Measurements from ENCODE around the gene TAPBPL. TPM values are rescaled to one million over a fixed set of nuclear protein-coding genes. Genes with fewer than 3 reads are reported as not detected.

The TAPBPL gene
- total and polyA plus RNA-seq, 2 of the 13 experiments (the other 11 are each of a cell fraction or from before 2014, with no cell fraction given) = 10.0 to 14.5 TPM

DNA sequence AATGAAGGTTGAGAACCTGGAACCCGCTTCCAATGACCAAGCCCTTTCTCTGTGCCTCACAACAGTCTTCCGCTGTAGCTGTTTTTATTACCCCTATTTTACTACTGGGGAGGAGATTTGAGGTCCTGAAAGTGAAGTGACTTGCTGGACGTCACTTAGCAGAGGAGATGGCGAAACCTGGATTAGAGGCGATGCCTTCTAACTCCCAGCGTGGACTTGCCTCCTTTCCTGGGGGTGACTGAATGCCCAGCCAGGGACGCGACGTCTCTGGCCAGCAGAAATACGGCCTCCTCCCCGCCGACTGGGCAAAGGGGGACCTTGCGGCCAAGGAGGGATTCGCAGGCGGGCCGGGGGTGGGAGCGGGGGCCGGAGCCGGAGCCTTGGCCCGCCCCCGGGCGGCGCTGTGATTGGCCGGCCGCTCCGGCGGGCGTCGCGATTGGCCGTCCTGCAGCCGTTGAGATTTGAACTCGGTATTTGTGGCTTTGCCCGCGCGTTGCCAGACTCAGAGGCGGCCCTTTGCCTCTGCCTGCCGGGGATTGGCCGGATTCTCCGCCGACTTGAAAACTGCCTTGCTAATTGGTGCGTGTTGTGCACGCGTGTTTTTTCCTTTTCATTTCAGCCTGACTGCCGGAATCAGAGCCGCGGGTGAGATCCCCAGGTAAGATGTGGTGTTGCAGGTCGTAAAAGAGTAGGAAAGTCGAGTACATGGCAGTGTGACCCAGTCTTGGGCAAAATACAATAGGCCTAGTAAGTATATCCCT is 41.8 kb downstream of the TAPBPL start, which contains the start of gene NCAPD2 (continued):
- TF ChIP-seq, protein P1, sequence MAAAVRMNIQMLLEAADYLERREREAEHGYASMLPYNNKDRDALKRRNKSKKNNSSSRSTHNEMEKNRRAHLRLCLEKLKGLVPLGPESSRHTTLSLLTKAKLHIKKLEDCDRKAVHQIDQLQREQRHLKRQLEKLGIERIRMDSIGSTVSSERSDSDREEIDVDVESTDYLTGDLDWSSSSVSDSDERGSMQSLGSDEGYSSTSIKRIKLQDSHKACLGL (CRISPR knock-in tag; IDR thresholded peaks at IDR 0.05) = no peak; the same call in 1 of the 2 replicates
- no peak for TF ChIP-seq SCMH1 (CRISPR knock-in tag; IDR thresholded peaks at IDR 0.05; ENCODE audit: borderline replicate concordance)
- TF ChIP-seq, protein P2, sequence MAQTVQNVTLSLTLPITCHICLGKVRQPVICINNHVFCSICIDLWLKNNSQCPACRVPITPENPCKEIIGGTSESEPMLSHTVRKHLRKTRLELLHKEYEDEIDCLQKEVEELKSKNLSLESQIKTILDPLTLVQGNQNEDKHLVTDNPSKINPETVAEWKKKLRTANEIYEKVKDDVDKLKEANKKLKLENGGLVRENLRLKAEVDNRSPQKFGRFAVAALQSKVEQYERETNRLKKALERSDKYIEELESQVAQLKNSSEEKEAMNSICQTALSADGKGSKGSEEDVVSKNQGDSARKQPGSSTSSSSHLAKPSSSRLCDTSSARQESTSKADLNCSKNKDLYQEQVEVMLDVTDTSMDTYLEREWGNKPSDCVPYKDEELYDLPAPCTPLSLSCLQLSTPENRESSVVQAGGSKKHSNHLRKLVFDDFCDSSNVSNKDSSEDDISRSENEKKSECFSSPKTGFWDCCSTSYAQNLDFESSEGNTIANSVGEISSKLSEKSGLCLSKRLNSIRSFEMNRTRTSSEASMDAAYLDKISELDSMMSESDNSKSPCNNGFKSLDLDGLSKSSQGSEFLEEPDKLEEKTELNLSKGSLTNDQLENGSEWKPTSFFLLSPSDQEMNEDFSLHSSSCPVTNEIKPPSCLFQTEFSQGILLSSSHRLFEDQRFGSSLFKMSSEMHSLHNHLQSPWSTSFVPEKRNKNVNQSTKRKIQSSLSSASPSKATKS (CRISPR knock-in tag; IDR thresholded peaks at IDR 0.05) = no peak
- no peak; the same call in 1 of the 2 replicates for TF ChIP-seq ZNF143 (CRISPR knock-in tag; IDR thresholded peaks at IDR 0.05)
- no peak for TF ChIP-seq CC2D1A (CRISPR knock-in tag; IDR thresholded peaks at IDR 0.05)
- no peak for TF ChIP-seq RBM22 (optimal IDR thresholded peaks at IDR 0.05; ENCODE audit: low read length)
- no peak for TF ChIP-seq NCOA5 (CRISPR knock-in tag; IDR thresholded peaks at IDR 0.05)
- 0 out of 2 replicates have a peak, but pooled peaks have one; percentile 43 for TF ChIP-seq RBAK (CRISPR knock-in tag; IDR thresholded peaks at IDR 0.05)
- no peak for TF ChIP-seq MATR3 (CRISPR knock-in tag; IDR thresholded peaks at IDR 0.05)
- TF ChIP-seq NRL (CRISPR knock-in tag; IDR thresholded peaks at IDR 0.05; ENCODE audit: borderline replicate concordance) = no peak
- no peak for TF ChIP-seq MED8 (CRISPR knock-in tag; IDR thresholded peaks at IDR 0.05; ENCODE audit: insufficient replicate concordance)
- TF ChIP-seq, protein P3, sequence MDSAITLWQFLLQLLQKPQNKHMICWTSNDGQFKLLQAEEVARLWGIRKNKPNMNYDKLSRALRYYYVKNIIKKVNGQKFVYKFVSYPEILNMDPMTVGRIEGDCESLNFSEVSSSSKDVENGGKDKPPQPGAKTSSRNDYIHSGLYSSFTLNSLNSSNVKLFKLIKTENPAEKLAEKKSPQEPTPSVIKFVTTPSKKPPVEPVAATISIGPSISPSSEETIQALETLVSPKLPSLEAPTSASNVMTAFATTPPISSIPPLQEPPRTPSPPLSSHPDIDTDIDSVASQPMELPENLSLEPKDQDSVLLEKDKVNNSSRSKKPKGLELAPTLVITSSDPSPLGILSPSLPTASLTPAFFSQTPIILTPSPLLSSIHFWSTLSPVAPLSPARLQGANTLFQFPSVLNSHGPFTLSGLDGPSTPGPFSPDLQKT (CRISPR knock-in tag; IDR thresholded peaks at IDR 0.05; ENCODE audit: borderline replicate concordance) = no peak
- TF ChIP-seq ZNF816 (CRISPR knock-in tag; IDR thresholded peaks at IDR 0.05; ENCODE audit: borderline replicate concordance) = peak; percentile 14; the same call in 1 of the 2 replicates
- TF ChIP-seq, protein P4, sequence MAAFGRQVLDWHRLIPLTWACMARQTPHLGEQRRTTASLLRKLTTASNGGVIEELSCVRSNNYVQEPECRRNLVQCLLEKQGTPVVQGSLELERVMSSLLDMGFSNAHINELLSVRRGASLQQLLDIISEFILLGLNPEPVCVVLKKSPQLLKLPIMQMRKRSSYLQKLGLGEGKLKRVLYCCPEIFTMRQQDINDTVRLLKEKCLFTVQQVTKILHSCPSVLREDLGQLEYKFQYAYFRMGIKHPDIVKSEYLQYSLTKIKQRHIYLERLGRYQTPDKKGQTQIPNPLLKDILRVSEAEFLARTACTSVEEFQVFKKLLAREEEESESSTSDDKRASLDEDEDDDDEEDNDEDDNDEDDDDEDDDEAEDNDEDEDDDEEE (CRISPR knock-in tag; IDR thresholded peaks at IDR 0.05) = no peak
- TF ChIP-seq, protein P5, sequence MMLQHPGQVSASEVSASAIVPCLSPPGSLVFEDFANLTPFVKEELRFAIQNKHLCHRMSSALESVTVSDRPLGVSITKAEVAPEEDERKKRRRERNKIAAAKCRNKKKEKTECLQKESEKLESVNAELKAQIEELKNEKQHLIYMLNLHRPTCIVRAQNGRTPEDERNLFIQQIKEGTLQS (CRISPR knock-in tag; IDR thresholded peaks at IDR 0.05) = no peak
- no peak for TF ChIP-seq IRX3 (CRISPR knock-in tag; IDR thresholded peaks at IDR 0.05; ENCODE audit: borderline replicate concordance, low read depth)
- TF ChIP-seq, protein P6, sequence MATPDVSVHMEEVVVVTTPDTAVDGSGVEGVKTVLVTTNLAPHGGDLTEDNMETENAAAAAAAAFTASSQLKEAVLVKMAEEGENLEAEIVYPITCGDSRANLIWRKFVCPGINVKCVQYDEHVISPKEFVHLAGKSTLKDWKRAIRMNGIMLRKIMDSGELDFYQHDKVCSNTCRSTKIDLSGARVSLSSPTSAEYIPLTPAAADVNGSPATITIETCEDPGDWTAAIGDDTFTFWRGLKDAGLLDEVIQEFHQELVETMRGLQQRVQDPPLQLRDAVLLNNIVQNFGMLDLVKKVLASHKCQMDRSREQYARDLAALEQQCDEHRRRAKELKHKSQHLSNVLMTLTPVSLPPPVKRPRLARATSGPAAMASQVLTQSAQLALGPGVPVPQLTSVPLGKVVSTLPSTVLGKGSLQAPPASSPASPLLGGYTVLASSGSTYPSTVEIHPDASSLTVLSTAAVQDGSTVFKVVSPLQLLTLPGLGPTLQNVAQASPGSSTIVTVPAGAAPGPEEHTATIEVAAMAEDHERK (CRISPR knock-in tag; IDR thresholded peaks at IDR 0.05; ENCODE audit: low read depth) = no peak
- TF ChIP-seq PLRG1 (conservative IDR thresholded peaks at IDR 0.05) = no peak
- TF ChIP-seq, protein P7, sequence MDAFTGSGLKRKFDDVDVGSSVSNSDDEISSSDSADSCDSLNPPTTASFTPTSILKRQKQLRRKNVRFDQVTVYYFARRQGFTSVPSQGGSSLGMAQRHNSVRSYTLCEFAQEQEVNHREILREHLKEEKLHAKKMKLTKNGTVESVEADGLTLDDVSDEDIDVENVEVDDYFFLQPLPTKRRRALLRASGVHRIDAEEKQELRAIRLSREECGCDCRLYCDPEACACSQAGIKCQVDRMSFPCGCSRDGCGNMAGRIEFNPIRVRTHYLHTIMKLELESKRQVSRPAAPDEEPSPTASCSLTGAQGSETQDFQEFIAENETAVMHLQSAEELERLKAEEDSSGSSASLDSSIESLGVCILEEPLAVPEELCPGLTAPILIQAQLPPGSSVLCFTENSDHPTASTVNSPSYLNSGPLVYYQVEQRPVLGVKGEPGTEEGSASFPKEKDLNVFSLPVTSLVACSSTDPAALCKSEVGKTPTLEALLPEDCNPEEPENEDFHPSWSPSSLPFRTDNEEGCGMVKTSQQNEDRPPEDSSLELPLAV (CRISPR knock-in tag; conservative IDR thresholded peaks at IDR 0.05; ENCODE audit: low read depth) = no peak
- TF ChIP-seq NR1H2 (CRISPR knock-in tag; IDR thresholded peaks at IDR 0.05; ENCODE audit: borderline replicate concordance, low read depth) = 0 out of 2 replicates have a peak, but pooled peaks have one; percentile 21
- TF ChIP-seq ZNF557 (CRISPR knock-in tag; IDR thresholded peaks at IDR 0.05) = no peak

All from HepG2 (cell line).